Esophagus muscularis mucosa (tissue), 3 donors: ENCODE measurements around the gene SLC24A4.

Source experiments
- CTCF ChIP-seq, 3 experiments: fragments of 200-600 bp in 2 of 3; fragments of 450-650 bp in 1 of 3; sonication (generic) in 2 of 3; IDR thresholded peaks; one replicate each; pipeline ENCODE4 v1.5.1; 2017 to 2019; ENCODE audit warnings: antibody characterized with exemption in 3 of 3, mild to moderate bottlenecking in 2 of 3, moderate library complexity in 1 of 3
- POLR2AphosphoS5 ChIP-seq, 2 donors: sonication (generic); formaldehyde crosslinking; IDR thresholded peaks; one replicate each; pipeline ENCODE4 v1.6.1; 2017; ENCODE audit warnings: antibody characterized with exemption in 2 of 2

GRCh38 chr14:92461891-92462290 is 138.9 kb downstream of the SLC24A4 start:
- TF ChIP-seq POLR2AphosphoS5 (IDR thresholded peaks at IDR 0.05): no peak
- TF ChIP-seq CTCF (IDR thresholded peaks at IDR 0.05): no peak
